CD4-positive, alpha-beta T cell treated with Interleukin-12 subunit alpha and Interleukin-12 subunit beta, for 1 hour (primary cell): ENCODE data around the gene AQP9.
"Not testable (repeated sequence)": the region's sequence is repeated elsewhere in the genome, so short reads cannot be mapped to it uniquely, and the experiment has no call there.

ENCODE experiments used
- DNase-seq: peaks from one replicate; pipeline ENCODE4 v3.0.0-alpha.2; 2020

Gene AQP9, protein sequence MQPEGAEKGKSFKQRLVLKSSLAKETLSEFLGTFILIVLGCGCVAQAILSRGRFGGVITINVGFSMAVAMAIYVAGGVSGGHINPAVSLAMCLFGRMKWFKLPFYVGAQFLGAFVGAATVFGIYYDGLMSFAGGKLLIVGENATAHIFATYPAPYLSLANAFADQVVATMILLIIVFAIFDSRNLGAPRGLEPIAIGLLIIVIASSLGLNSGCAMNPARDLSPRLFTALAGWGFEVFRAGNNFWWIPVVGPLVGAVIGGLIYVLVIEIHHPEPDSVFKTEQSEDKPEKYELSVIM

DNA sequence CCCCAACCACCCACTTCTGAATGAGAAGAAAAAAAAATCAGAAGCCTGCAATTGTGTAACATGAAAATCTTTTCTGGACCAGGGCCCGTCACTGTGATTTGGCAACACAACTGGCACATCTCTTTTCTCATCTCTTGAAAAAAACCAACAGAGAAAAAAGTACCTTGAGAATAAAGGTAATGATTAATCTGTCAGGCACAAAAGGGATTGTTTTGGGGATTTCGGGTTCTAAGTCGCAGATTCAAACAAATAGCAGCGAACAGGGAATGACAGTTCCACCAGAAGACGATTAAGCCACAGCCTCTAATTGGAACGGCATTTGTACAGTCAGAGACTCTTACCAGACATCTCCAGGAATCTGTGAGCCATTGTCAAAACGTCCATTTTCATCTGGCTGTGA, at the start of gene AQP9:
Gene AQP9, plus strand, starts transcription at position 276 of the 400 bp plus-strand sequence. CDS start 185 bp downstream, outside the sequence.
- DNase-seq = no peak

DNA sequence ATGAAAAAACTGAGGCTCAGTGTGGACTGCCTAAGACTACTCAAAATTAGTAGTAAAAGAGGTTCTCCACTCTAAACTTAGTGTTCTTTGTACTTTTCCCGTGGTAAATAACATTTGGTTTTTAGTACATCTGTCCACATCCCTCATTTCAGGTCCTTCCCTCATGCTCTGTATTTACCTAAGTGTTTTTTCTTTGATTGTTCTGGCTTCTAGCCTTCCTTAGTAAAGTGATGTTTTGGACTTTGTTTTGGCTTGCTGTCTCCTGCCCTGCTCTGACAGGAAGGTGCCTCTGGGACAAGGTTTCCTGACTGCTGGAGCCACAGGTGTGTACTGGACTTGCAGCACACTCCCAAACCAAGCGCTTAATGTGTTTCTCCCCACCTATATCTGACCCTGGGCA, 42.8 kb upstream of the AQP9 start:
- no peak for DNase-seq

DNA sequence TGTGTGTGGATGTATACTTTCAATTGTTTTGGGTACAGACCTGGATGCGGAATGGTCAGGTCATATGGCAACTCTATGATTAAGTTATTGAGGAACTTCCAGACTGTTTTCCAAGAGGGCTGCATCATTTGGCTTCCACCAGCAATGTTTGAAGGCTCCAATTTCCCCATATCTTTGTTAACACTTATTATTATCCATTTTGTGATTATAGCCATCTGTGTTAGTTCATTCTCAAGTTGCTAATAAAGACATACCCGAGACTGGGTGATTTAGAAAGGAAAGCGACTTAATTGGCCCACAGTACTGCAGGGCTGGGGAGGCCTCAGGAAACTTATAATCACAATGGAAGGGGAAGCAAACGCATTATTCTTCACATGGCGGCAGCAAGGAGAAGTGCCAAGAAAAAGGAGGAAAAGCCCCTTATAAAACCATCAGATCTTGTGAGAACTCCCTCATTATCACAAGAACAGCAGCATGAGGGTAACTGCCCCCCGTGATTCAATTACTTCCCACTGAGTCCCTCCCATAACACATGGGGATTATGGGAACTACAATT, 41.6 kb upstream of the AQP9 start:
- DNase-seq = no peak

DNA sequence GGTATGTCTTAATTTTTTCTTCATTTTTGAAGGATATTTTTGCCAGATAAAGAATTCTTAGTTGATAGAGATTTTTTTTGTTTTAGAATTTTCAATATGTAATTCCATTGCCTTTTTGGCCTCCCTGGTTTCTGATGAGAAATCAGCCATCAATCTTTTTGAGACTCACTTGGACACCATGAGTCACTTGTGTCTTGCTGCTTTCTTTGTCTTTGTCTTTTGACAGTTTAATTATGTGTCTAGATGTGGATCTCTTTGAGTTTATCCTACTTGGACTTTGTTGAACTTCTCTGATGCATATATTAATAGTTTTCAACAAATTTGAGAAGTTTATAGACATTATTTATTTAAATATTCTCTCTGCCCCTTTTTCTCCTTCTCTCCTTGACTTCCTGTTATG, 34.7 kb upstream of the AQP9 start:
- DNase-seq = no peak

DNA sequence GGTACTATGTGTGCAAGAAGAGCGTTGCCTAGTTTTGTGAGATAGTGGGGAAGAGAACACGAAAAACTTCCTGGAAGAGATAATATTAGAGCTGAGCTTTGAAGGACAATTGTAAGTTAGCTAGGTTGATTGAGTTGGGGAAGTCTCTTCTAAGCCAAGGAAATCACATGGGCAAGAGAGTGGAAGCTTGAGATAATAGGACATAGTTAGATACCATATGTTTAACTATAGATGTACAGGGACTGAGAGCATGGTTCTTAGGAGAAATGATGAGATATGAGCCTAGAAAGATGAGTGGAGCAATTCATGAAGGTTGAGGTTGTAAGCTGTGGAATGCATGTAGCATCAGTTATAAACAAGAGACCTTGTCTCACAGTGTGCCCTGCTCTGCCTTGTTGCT, 30.1 kb upstream of the AQP9 start:
- DNase-seq = no peak

DNA sequence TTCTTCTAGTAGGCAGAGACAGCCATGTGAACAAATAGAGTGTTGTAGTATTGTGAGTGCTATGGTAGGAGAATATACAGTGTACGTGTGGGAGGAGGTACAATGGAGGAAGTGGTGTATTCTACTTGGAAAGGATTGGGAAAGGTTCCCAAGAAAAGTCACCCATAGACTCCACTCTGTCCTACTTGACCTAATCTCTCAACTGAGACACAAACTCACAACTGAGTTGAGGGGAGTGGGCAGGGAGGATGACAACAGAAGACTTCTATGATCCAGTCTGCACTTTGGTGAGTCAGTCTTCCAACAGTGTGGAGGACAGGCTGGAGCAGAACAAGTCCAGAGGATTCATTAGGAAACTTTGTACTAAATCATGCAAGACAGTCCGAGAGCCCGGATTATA, 28.8 kb upstream of the AQP9 start:
- DNase-seq = no peak

DNA sequence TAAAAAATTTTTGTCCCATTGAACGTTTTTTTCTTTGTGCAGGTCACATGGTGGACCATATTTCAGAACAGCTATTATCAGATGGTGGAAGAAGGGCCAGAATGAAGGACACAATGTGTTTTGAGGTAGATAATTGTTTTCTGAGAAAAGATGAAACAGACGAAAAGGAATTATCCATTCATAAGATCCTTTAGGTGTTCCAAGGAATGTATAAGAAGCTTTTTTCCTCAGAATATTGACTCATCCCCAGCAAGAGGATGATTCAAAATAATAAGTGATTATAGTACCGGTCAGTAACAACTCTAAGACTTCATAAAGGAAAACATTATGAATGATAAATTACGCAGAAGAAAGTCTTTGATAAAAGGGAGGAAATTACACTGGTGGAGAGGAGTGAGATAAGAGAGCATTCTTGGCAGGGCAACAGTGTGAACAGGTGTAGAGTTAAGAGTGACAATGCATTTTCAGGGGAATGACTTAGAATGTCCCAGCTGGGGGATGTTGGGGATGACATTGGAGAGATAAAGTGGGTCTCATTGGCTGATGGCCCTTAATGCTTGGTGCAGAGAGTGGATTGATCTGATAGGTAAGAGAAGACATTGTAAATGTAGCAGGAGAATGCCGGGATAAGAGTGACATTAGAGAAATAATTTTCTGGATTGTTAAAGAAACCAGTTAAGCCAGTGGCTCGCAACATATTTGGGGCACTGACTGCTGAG, 27.0 kb upstream of the AQP9 start:
- no peak for DNase-seq

DNA sequence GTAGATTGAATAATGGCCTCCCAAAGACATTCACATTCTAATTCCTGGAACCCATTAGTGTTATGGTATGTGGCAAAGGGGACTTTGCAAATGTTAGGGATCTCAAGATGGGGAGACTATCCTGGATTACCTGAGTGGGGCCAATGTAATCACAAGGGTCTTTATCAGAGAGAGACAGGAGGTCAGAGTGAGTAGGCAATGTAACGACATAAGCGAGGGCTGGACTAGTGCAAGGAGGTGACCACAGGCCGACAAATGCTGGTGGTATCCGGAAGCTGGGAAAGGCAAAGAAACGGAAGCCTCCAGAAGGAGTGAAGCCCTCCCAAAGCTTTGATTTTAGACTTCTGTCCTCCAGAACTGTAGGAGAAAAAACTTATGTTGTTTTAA, 26.5 kb upstream of the AQP9 start:
- no peak for DNase-seq

DNA sequence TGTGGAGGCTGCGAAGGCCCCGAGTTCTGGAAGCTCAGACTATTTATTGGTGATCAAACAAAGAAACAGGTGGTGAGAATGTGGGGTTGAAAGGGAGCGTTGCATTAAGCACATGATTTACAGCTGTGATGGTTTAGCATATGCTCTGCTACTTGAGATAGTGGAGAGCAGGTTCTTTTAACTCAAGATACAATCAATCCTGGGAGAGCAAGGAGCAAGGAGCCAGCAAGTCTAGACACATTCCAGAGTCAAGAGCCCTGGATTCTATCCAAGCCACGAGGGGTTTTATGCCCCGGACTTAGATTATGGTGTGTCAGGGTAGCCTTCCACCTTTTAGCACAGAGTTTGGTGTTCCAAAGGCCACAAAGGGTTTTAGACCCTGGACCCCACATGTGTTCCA, 24.8 kb upstream of the AQP9 start:
- not testable (repeated sequence) for DNase-seq

DNA sequence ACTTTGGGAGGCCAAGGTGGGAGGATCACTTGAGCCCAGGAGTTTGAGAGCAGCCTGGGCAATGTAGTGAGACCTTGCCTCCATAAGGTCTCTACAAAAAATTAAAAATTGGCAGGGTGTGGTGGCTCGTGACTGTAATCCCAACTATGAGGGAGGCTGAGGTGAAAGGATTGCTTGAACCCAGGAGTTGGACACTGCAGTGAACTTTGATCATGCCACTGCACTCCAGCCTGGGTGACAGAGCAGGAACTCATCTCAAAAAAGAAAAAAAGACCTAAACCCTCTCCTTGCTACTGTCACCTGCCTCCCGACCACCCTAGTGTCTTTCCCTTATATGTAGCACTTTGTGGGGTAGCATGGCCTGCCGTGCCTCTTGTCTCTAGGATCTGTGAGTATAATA, 23.8 kb upstream of the AQP9 start:
- DNase-seq = no peak

DNA sequence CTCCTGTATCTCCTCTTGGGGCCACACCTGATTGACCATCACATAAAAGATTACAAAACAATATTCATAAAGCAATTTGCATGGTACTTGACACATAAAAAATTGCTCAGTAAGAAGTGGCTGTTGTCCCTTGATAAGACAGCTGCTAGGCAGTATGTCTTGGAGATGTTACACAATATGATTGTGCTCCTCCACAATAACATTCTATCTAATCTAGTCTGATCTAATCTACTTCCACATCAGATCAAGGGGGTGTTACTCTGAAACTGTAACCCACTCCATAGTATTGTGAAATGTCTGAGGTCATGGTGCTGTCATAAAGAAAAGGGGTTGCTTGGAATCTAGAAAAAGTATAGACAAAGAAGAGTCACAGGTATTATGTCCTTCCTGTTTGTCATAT, 23.4 kb upstream of the AQP9 start:
- no peak for DNase-seq

DNA sequence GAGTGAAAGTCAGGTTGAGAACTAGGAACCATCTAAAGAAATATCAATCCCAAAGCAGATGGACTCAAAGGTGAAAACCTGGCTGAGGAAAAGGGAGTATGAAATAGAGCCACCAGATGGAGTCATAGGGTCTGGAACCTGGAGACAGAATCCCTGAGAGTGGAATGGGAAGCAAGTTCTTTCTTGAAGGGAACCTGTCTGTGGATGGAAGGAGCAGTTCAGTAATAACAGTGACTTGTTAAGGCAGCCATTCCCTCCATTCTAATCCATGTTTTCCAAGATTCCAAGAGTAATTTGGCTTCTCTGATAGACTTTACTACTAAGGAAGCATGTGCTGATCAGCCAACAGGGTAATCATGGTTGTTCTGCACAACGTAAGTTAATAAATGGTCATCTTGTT, 22.5 kb upstream of the AQP9 start:
- no peak for DNase-seq

DNA sequence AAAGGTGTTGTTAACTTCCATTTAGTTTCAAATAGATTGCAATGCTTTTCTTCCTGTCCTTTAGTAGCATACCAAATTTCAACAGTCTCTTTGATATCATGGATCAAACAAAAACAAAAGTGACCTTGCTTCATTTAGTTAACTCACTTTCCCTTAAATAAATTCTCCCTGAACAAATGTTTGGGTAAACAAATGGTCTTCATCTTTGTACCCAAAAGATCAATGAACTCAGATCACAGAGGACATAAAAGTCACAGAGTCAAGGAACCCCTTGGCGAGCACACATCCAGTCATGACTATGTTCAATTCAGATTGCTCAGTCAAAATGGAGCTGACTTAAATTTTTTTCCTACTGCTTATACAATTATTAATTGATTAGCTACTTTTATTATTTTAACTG, 20.6 kb upstream of the AQP9 start:
- no peak for DNase-seq

DNA sequence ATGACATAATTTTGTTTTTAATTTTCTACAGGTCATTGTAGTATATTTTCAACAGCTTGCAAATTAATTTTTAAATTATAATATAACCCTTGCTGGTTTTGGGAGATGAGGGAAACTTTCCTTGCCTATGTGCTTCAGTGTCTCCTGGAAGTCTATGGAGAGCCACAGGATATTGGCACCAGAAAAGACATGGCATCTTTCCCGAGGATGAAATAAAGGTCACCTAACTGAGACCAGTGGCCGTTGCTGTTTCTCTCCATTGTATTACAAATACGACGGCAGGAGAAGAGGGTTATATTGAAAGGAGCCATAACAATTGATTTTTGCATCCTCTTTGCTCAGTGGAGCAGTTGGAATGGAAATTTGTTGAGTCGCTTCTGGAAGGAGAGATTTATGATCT, 19.9 kb upstream of the AQP9 start:
- no peak for DNase-seq

DNA sequence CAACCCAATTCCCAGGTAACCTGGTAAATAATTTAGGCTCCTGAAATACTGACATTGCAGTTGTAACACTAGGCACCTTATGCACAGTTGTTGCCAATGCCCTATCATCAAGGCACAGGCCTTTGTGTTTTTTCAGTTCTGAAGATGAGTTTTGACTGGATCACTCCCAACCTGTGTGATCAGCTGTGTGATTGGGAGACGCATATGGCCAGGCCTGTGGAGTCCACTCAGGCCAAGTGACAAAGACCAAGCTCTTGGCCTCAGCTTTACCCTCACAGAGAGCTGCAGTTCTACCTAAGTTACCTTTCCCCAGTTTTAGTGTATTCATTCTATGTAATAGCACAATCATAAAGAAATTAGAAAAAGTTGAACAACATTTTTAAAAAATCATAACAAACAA, 19.2 kb upstream of the AQP9 start:
- DNase-seq = no peak

DNA sequence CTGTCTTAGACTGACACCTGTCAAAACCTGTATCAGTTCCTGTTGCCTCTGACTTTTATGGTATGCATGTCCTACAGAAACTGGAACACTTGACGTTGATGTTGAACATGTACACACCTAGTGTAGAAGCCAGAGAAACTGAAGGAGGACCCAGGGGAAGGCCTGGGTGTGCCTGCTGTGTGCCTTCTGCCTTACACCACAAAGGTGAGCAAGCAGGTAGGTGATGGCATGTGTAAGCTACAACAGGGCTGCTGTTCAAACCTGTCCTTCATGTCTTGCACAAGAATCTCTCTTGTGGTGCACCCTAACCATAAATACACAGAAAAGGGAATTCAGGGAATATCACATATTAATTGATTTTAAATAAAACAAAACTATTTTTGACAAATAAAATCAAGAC, 13.6 kb upstream of the AQP9 start:
- DNase-seq = no peak

DNA sequence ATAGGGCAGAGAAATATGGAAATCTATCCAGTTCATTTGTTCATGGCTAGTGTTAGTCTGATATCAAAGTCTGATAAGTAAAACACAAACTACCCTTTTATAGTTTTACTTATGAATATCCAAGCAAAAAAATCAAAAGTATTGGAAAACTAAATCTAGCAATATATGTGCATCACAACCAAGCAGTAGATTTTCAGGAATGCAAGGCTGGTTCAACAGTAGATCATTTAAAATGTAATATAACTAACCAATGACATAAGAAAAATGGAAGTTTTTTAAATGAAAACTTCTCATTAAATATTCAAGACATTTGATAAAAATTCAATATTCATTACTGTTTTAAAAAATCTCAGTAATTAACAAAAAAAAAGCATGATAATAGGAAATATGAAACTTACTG, 12.8 kb upstream of the AQP9 start:
- no peak for DNase-seq

DNA sequence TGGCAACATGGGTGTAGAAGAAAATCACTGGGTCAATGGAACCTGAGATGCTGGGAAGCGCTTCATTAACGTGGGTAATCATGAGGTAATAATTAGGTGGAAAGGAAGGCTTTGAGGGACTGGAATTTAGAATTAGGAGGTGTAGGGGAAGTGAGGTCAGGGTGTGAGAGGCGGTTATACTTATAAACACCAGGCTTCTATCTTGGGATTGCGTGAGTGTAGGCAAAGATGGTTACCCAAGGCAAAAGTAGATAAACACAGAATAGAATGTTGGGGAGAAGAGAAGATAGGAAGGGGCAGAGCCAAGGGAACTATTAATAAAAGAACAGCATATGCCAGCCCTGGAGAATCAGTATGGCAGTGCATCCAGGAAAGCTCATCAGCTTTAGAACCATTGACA, 3.3 kb upstream of the AQP9 start:
- no peak for DNase-seq

DNA sequence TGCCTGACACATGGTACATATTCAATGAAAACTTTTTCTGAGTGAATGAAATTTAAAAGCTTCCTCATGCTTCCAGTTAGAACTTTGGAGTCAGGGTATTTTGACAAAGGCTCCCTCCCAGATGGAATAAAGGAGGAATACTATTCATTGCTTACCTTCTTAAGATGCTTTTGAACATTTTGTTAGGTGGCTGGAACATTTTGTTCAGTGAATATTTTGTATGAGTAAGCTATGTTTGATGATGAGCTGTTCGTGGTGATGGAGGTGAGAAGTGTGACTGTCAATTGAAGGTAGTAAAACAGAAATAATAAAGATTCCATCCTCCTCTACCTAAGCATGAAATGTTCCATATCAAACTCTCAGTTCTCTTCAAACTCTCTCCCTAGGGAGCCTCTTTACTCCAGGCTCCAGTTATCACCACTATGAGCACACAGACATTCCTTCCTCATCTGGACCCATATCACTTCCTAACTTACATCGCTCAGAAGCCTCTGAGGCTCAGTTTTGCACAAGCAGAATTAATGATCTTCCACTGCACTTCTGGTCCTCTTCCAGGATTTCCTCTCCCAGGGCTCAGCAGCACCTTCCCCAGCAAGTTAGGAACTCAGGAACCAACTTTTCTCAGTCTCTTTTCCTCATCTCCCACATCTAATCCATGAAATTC, 2.5 kb upstream of the AQP9 start:
- no peak for DNase-seq

DNA sequence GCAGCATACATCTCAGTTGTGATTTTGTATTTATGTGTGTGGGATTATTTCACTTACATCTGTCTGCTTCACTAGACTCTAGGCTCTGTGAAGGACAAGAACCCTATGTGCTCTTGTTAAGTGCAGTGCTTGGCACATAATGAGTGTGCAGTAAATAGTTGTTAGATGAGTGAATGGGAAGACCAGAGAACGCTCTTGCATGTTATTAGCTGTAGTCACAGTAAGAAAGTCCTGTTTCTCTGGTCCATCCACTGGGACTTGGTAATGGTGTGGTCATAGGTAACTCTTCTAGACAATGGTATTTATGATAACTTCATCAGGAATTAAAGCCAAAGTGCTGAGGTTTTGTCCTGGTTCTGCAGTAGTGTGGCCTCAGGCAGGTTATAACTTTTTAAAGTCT, 1.4 kb upstream of the AQP9 start:
- no peak for DNase-seq

DNA sequence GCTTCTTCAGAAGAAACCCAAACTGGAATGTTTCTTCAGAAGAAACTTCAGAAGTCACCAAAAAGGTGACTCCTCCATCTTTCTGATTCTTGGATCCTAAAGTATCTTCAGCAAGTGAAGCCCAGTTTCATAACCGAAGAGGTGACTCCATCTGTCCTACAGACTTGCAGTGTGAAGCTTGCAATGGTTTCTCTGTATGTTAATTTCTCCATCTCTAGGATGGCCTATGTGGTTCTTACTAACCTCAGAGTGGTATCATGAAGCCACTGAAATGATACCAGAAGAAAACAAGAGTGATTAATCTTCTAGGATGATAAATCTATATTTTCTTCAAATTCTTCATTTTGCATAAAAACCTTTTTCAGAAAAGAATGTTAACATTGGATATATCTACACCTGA, 495 bp upstream of the AQP9 start:
- DNase-seq = no peak

DNA sequence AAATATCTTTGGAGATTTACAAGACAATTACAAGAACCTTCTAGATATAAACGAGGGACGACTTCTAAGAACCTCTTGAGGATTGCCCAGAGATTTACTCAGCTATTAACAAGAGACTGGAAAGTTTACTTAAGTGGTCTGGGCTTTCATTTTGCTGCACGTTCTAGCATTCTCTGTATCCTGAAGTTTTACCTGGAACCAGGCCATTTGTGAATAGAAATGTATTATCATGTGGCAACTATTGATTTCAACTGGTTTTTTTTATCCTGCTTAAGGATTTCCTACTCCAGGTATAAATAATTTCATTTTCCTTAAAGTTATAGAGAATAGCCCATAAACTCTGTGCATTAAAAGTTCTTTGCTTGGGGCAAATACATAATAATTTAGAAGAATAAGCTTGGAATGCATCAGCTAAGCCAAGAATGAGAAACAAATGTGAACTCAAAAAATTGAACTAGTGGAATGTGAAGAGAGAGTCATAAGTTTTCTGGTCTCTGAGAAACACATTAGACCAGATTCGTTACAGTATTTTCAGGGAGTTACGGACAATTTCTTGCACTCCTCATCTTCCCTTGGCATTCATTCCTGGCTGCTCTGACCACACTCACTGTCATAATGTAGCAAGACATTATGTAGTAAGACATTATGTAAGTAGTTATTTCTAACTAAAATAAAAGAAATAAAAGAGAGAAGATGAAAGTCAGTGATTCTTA, 1.3 kb downstream of the AQP9 start:
- no peak for DNase-seq

DNA sequence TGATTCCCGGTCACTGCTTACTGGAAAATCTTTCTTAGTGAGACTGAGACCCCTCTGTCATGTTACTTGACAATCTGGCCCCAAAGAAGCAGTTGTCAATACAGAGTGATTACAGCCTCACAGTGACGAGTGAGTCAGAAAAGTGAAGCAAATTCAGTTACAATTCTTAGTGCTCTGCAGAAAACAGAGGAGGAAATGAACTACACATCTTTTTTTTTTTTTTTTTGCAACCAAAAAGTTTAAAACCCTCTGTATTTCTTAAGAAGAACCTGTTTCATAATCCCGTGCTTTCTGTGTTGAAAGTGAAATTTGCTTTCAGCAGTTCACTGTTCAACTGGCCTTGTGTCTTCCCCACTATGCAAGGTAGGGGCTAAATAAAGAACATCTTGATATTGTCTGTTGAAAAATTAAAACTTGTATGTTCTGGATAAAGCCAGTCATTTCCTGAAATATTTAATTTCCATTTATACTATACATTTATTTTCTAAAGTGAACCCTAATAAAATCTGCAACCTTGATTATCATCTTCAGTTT, 1.9 kb downstream of the AQP9 start:
- no peak for DNase-seq
